ENCODE data around the gene SLC15A4.
"Not testable (repeated sequence)": the region's sequence is repeated elsewhere in the genome, so short reads cannot be mapped to it uniquely, and the experiment has no call there.

Gene SLC15A4

DNA sequence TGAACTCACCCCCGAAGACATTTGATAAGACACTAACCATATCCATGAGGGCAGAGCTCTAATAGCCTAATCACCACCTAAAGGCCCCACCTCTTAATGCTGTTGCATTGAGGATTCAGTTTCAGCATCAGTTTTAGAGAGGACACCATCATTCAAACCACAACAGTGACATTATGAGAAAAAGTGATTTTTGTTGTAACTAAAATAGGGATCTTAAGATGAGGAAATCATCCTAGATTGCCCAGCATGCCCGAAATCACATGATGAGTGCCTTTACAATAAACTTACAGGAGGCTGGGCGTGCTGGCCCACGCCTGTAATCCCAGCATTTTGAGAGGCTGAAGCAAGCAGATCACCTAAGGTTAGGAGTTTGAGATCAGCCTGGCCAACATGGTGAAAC is 19.8 kb upstream of the SLC15A4 start:
- TF ChIP-seq, protein P1, sequence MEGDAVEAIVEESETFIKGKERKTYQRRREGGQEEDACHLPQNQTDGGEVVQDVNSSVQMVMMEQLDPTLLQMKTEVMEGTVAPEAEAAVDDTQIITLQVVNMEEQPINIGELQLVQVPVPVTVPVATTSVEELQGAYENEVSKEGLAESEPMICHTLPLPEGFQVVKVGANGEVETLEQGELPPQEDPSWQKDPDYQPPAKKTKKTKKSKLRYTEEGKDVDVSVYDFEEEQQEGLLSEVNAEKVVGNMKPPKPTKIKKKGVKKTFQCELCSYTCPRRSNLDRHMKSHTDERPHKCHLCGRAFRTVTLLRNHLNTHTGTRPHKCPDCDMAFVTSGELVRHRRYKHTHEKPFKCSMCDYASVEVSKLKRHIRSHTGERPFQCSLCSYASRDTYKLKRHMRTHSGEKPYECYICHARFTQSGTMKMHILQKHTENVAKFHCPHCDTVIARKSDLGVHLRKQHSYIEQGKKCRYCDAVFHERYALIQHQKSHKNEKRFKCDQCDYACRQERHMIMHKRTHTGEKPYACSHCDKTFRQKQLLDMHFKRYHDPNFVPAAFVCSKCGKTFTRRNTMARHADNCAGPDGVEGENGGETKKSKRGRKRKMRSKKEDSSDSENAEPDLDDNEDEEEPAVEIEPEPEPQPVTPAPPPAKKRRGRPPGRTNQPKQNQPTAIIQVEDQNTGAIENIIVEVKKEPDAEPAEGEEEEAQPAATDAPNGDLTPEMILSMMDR (IDR thresholded peaks at IDR 0.05; ENCODE audit: low read depth, low read length, missing control alignments): no peak
- no peak for DNase-seq (ENCODE audit: low read depth)

DNA sequence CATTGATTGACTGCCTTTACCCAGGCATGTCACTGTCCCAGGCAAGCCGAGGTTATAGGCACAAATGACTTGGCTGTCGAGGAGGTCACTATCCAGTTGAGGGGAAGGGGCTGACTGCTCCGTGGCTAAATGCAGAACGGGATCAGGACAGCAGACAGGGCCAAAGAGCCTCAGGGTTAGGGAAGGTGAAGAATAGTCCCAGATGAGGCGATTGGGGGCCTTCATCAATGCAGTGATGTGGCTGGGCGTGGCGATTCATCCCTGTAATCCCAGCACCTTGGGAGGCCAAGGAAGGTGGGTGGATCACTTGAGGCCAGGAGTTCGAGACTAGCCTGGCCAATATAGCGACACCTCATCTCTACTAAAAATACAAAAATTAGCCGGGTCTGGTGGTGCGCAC is 18.8 kb upstream of the SLC15A4 start:
- TF ChIP-seq, protein P1 (IDR thresholded peaks at IDR 0.05; ENCODE audit: low read depth, low read length, missing control alignments): no peak

More for the DNA sequence above, 19.8 kb upstream of the SLC15A4 start:
- no peak overlapping the region for H3K4me3 ChIP-seq (ENCODE audit: low read depth, low read length)

DNA sequence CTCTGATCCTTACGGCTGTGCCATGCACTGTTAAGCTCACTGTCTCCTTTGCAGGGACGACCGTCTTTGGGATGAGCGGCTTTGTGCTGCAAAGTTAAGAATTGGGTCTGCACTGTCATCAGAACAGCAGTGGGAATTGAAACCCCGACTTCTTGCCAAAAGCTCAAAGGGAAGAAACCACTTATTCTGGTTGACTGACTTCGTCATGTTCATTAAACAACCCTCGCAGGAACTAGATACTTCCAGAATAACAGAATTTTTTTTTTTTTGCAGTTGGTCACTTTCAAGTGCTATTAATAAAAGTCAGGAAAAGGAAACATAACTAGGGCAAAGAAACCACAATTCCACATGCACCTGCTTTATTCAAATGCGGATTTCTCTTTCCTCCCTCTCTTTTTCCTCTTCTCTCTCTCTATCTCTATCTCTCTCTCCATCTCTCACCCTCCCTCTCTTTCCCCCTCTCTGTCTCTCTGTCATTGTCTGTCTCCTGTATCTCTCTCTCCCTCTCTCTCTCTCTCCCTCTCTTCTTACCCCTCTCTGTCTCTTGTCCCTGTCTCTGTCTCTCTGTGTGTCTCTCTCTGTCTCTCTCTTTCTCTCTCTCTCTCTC is 17.2 kb upstream of the SLC15A4 start:
- TF ChIP-seq, protein P1 (IDR thresholded peaks at IDR 0.05; ENCODE audit: low read depth, low read length, missing control alignments): no peak
- H3K4me3 ChIP-seq (ENCODE audit: low read depth, low read length): no peak overlapping the region
- no peak for DNase-seq (ENCODE audit: low read depth)

More for the DNA sequence above, 18.8 kb upstream of the SLC15A4 start:
- DNase-seq (ENCODE audit: low read depth): no peak
- H3K4me3 ChIP-seq (ENCODE audit: low read depth, low read length): no peak overlapping the region

DNA sequence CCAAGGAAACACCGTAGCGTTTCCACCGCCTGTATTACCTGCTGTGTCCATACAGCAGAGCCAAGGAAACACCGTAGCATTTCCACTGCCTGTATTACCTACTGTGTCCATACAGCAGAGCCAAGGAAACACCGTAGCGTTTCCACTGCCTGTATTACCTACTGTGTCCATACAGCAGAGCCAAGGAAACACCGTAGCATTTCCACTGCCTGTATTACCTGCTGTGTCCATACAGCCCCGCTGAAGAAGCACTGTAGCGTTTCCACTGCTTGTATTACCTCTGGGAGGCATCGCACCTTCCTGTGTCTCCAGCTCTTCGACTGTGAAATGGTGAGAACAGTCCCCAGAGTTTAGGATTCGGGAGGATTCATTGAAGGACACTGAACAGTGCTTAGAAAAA is 16.1 kb upstream of the SLC15A4 start:
- H3K4me3 ChIP-seq (ENCODE audit: low read depth, low read length); DNase-seq (ENCODE audit: low read depth): not testable (repeated sequence)

DNA sequence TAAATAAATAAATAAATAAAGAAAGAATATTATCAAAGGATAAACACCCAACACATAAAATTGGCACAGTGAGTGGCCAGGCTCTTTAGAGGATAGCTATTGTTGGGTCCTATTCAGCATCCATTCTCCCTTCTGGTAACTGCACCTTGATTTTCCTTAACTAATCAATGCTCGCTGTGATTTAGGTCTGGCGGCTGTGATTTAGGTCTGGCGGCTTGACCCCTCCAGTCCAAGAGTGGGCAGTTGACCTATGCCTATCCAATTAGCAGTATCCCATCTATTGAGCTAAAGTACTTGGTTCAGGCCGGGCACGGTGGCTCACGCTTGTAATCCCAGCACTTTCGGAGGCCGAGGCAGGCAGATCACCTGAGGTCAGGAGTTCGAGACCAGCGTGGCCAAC is 9.7 kb upstream of the SLC15A4 start:
- H3K4me3 ChIP-seq (ENCODE audit: low read depth, low read length): no peak overlapping the region
- no peak for DNase-seq (ENCODE audit: low read depth)
- TF ChIP-seq, protein P1 (IDR thresholded peaks at IDR 0.05; ENCODE audit: low read depth, low read length, missing control alignments): no peak

DNA sequence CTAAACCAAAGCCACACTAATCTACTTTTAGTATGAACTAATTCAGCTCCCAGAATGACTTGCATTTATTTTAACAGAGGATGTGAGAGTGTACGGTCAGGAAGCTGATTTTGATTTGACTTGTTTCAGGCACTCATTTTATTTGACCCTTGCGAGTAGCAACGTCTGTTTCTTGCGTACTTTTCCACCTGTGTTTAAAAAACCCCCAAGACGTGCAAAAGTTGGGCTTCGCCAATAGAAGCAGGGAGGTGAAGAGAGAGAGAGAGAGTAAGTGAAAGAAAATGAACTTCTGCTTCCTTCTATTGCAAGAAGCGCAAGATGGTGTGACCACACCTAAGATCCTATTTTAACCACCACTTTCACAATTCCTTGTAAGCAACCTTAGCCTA is 6.7 kb upstream of the SLC15A4 start:
- TF ChIP-seq, protein P1 (IDR thresholded peaks at IDR 0.05; ENCODE audit: low read depth, low read length, missing control alignments): no peak
- peak; percentile 84 for DNase-seq (ENCODE audit: low read depth)
- H3K4me3 ChIP-seq (ENCODE audit: low read depth, low read length): no peak overlapping the region; the same call in 1 of the 2 replicates

DNA sequence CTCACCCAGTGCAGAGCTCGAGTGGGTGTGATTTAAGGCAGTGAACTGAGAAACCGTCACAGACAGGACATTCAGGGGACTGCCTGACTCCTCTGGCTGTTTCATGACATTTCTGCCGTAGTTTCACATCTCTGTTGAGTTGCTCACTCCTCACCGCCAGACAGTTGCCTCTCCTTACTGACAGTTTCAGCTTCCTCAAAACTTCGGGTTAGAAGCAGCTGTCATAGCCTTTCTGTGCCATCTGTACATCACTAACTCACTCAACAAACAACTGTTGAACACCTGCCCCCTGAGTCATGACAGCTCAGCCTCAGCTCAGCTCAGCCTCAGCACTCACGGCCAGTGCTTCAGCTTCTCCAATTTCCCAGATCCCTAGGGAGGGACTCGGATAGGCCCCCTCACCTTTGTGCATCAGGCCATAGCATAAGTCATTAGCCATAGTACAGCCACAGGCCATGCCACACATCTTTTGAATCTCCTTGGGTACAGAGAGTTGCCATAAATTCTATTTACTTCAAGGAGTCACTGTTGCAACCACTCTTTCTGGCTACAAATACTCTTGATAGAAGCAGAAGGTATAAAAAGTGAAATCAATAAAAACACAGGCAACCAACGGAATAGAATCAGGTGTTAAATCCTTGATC is 6.2 kb upstream of the SLC15A4 start:
- TF ChIP-seq, protein P1 (IDR thresholded peaks at IDR 0.05; ENCODE audit: low read depth, low read length, missing control alignments): no peak
- peak; percentile 93 for DNase-seq (ENCODE audit: low read depth)
- H3K4me3 ChIP-seq (ENCODE audit: low read depth, low read length): no peak overlapping the region; the same call in 1 of the 2 replicates
